K562 (cell line): ENCODE measurements around the gene DCXR. TPM values are rescaled to one million over a fixed set of nuclear protein-coding genes. Genes with fewer than 3 reads are reported as not detected.
A peak's percentile ranks its signal among the peaks of the same experiment; 100 is the strongest.

Experiments
- CBFA2T3 ChIP-seq: fragments of 450-650 bp; IDR thresholded peaks from 2 replicates; pipeline ENCODE4 v1.6.1; 2017
- COPS2 ChIP-seq: fragments of 450-650 bp; conservative IDR thresholded peaks from 2 replicates; pipeline ENCODE4 v1.6.1; 2016; ENCODE audit warnings: mild to moderate bottlenecking, moderate library complexity
- CXXC5 ChIP-seq: fragments of 250-450 bp; sonication (Bioruptor Pico); IDR thresholded peaks from 2 replicates; pipeline ENCODE4 v1.8.0; 2022; ENCODE audit warnings: inconsistent platforms, mild to moderate bottlenecking, moderate library complexity
- DNMT1 ChIP-seq: fragments of 450-650 bp; IDR thresholded peaks from 2 replicates; pipeline ENCODE4 v1.6.1; 2016; ENCODE audit warnings: antibody characterized with exemption, mild to moderate bottlenecking
- ESRRB ChIP-seq: fragments of 250-450 bp; sonication (Bioruptor Pico); IDR thresholded peaks from 2 replicates; pipeline ENCODE4 v1.5.0; 2020; ENCODE audit warnings: mild to moderate bottlenecking, moderate library complexity, borderline replicate concordance
- HNRNPH1 ChIP-seq: fragments of 200-400 bp; formaldehyde crosslinking; optimal IDR thresholded peaks from 2 replicates; pipeline ENCODE3; 2017; ENCODE audit warnings: low read depth, mild to moderate bottlenecking, low read length, moderate library complexity
- HSF4 ChIP-seq: fragments of 250-450 bp; sonication (Bioruptor Pico); IDR thresholded peaks from 2 replicates; pipeline ENCODE4 v2.1.2; 2022; ENCODE audit warnings: mild to moderate bottlenecking, moderate library complexity, borderline replicate concordance
- KDM5B ChIP-seq: fragments of 200-600 bp; sonication (generic); IDR thresholded peaks from 2 replicates; pipeline ENCODE4 v1.6.1; 2012; ENCODE audit warnings: low read depth, mild to moderate bottlenecking, moderate library complexity, low read length, control low read depth, inconsistent platforms; ENCODE audit not compliant: insufficient replicate concordance
- KLF13 ChIP-seq: fragments of 450-650 bp; IDR thresholded peaks from 2 replicates; pipeline ENCODE4 v1.6.1; 2016; ENCODE audit warnings: missing genetic modification characterization, low read depth, mild to moderate bottlenecking, missing compliant biosample characterization, moderate library complexity, borderline replicate concordance
- MAZ ChIP-seq, 2 experiments: fragments of 450-650 bp in 1 of 2; sonication (generic) in 1 of 2; formaldehyde crosslinking; IDR thresholded peaks in 1 of 2; conservative IDR thresholded peaks in 1 of 2; 2 replicates each; pipeline versions ENCODE4 v1.4.0 to v1.5.0; 2020; ENCODE audit warnings: mild to moderate bottlenecking in 1 of 2, missing genetic modification reagents in 1 of 2
- MCM2 ChIP-seq: fragments of 450-650 bp; IDR thresholded peaks from 2 replicates; pipeline ENCODE4 v1.6.1; 2017; ENCODE audit warnings: low read depth, mild to moderate bottlenecking
- NEUROD1 ChIP-seq: fragments of 150-350 bp; IDR thresholded peaks from 2 replicates; pipeline ENCODE4 v1.6.1; 2014; ENCODE audit warnings: borderline replicate concordance, low read length, low read depth; ENCODE audit not compliant: partially characterized antibody
- NFYB ChIP-seq: IDR thresholded peaks from 2 replicates; pipeline ENCODE4 v1.6.1; 2011; ENCODE audit warnings: mild to moderate bottlenecking, moderate library complexity; ENCODE audit not compliant: insufficient read length; ENCODE audit errors: extremely low read depth
- PHTF2 ChIP-seq: fragments of 250-450 bp; sonication (Bioruptor Pico); IDR thresholded peaks from 2 replicates; pipeline ENCODE4 v1.5.0; 2021; ENCODE audit warnings: mild to moderate bottlenecking
- PTRF ChIP-seq: fragments of 450-650 bp; IDR thresholded peaks from 2 replicates; pipeline ENCODE4 v1.6.1; 2016; ENCODE audit warnings: mild to moderate bottlenecking, missing genetic modification characterization, missing compliant biosample characterization
- SAFB2 ChIP-seq: fragments of 200-400 bp; formaldehyde crosslinking; IDR thresholded peaks from 2 replicates; pipeline ENCODE4 v1.6.1; 2018; ENCODE audit warnings: borderline replicate concordance, low read length, low read depth, moderate library complexity; ENCODE audit not compliant: severe bottlenecking
- SIN3B ChIP-seq: fragments of 450-650 bp; IDR thresholded peaks from 2 replicates; pipeline ENCODE4 v1.6.1; 2017; ENCODE audit warnings: low read depth, mild to moderate bottlenecking, moderate library complexity
- SMAD4 ChIP-seq: fragments of 250-450 bp; sonication (Bioruptor Pico); conservative IDR thresholded peaks from 2 replicates; pipeline ENCODE4 v1.8.0; 2021; ENCODE audit warnings: inconsistent platforms, mild to moderate bottlenecking, moderate library complexity
- SMC3 ChIP-seq: conservative IDR thresholded peaks from 2 replicates; pipeline ENCODE4 v1.6.1; 2011; ENCODE audit warnings: low read depth, low read length, improper control_type of control experiment; ENCODE audit not compliant: insufficient read depth
- SRSF9 ChIP-seq: fragments of 200-400 bp; formaldehyde crosslinking; IDR thresholded peaks from 2 replicates; pipeline ENCODE4 v1.6.1; 2017; ENCODE audit warnings: low read depth, low read length, borderline replicate concordance
- TAF1 ChIP-seq: IDR thresholded peaks from 2 replicates; pipeline ENCODE4 v1.6.1; 2011; ENCODE audit warnings: mild to moderate bottlenecking, low read length, moderate library complexity; ENCODE audit not compliant: insufficient read depth, control insufficient read depth, severe bottlenecking; ENCODE audit errors: extremely low read depth
- TAF7 ChIP-seq: fragments of 450-650 bp; IDR thresholded peaks from 2 replicates; pipeline ENCODE4 v1.6.1; 2016; ENCODE audit warnings: missing genetic modification characterization, missing compliant biosample characterization
- TAF9B ChIP-seq: fragments of 450-650 bp; IDR thresholded peaks from 2 replicates; pipeline ENCODE4 v1.6.1; 2018; ENCODE audit warnings: mild to moderate bottlenecking; ENCODE audit not compliant: partially characterized antibody
- TAL1 ChIP-seq: fragments of 450-650 bp; IDR thresholded peaks from 2 replicates; pipeline ENCODE4 v1.6.1; 2016; ENCODE audit warnings: mild to moderate bottlenecking
- ZNF76 ChIP-seq: fragments of 250-450 bp; sonication (Bioruptor Pico); IDR thresholded peaks from 2 replicates; pipeline ENCODE4 v1.4.0; 2020; ENCODE audit warnings: mild to moderate bottlenecking, moderate library complexity, borderline replicate concordance
- polyA plus RNA-seq, 8 experiments: library from polyadenylated mRNA; depleted of rRNA in 4 of 8; stranded (reverse) in 5 of 8; unstranded in 3 of 8; fragments of >200 nt; fragmentation: Nextera tagmentation in 2 of 8; fragmentation: Illumina TruSeq in 1 of 8; extraction: Ambion mirVana in 2 of 8; extraction: Trizol in 1 of 8; gene quantifications; 2 replicates each; pipeline versions ENCODE4 v1.2.1 to v1.2.3, GENCODE V29; 2011 to 2014; ENCODE audit warnings: inconsistent platforms in 1 of 8, missing spikeins in 1 of 8
- total RNA-seq, 7 experiments: library from RNA; depleted of rRNA in 6 of 7; stranded (reverse); fragments of >200 nt in 6 of 7; fragmentation: Illumina TruSeq in 2 of 7; extraction: Trizol in 2 of 7; gene quantifications; 2 replicates each; pipeline versions ENCODE4 v1.2.1 to v1.2.3, GENCODE V29; 2011 to 2021; ENCODE audit warnings: low replicate concordance in 1 of 7
- TF ChIP-seq, protein P1 (sequence below): fragments of 250-450 bp; sonication (Bioruptor Pico); IDR thresholded peaks from 2 replicates; pipeline ENCODE4 v1.8.0; 2022; ENCODE audit warnings: moderate library complexity, mild to moderate bottlenecking, inconsistent platforms
- TF ChIP-seq, protein P2 (sequence below): sonication (generic); formaldehyde crosslinking; IDR thresholded peaks from 2 replicates; pipeline ENCODE4 v1.8.0; 2022; ENCODE audit warnings: mild to moderate bottlenecking, missing genetic modification reagents

Gene DCXR
- total and polyA plus RNA-seq, 9 of the 15 experiments (the other 6 are each of a cell fraction or from before 2014, with no cell fraction given), result 21.3 to 274 (median 156) TPM

DNA sequence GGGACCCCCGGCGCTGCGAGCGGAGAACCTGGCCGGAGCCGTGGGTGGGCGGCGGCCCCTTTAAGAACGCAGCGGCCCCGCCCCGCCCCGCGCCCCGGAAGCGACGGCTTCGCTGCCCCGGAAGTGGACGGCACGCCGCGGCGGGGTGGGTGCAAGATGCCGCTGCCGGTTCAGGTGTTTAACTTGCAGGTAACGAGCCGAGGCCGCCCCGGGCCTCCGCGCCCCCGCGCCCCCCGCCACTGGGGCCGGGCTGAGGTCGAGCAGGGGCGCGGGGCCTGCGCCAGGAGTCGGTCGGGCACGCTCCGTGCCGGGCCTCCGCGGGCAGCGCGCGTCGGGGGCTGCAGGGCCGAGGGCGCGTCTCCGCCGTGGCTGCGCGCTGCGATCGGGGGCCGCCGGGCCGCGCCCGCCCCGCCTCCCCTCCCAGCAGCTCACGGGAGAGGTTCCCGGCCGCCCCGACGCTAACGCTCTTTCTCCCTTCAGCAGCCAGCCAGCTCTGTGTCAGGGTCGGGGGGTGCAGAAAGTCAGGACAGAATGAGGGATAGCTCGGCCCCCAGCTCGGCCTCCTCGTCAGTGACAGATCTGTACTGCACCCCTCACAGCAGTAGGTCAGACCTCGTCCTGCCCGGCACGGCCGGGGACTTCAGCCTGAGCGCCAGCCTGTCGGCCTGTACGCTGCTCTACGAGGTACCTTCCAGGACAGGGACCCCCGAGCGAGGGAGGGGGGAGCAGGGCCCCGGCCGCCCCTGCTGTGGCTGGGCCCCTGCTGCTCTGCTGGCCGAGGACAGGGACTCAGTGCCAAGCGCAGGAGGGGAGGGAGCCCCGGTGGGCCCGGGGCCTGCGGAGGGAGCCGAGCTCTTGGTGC is 14.5 kb upstream of the DCXR start, which contains the start of the genes GPS1 and RFNG (continued):
- no peak for TF ChIP-seq HNRNPH1
- no peak for TF ChIP-seq PHTF2
- no peak for TF ChIP-seq SAFB2
- peak; percentile 93 for TF ChIP-seq SIN3B
- TF ChIP-seq MAZ (CRISPR knock-in tag; conservative IDR thresholded peaks at IDR 0.05 in 1 of 2, IDR thresholded peaks at IDR 0.05 in 1 of 2), result peak; percentile 70 to 72
- TF ChIP-seq NEUROD1, result no peak
- no peak for TF ChIP-seq SRSF9
- TF ChIP-seq, protein P1, sequence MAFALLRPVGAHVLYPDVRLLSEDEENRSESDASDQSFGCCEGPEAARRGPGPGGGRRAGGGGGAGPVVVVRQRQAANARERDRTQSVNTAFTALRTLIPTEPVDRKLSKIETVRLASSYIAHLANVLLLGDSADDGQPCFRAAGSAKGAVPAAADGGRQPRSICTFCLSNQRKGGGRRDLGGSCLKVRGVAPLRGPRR (CRISPR knock-in tag), result no peak
- no peak for TF ChIP-seq COPS2
- no peak for TF ChIP-seq SMAD4
- no peak for TF ChIP-seq KLF13
- no peak for TF ChIP-seq SMC3
- TF ChIP-seq TAF7 (tag), result no peak
- TF ChIP-seq MCM2, result no peak
- TF ChIP-seq PTRF (tag), result no peak
- TF ChIP-seq CXXC5 (CRISPR knock-in tag), result peak; percentile 96
- no peak for TF ChIP-seq NFYB
- TF ChIP-seq ESRRB, result no peak
- TF ChIP-seq TAF9B, result no peak
- TF ChIP-seq, protein P2, sequence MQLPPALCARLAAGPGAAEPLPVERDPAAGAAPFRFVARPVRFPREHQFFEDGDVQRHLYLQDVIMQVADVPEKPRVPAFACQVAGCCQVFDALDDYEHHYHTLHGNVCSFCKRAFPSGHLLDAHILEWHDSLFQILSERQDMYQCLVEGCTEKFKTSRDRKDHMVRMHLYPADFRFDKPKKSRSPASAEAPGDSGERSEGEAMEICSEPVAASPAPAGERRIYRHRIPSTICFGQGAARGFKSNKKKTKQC, result no peak
- TF ChIP-seq TAL1, result no peak
- peak; percentile 22 for TF ChIP-seq KDM5B
- TF ChIP-seq HSF4 (CRISPR knock-in tag), result no peak
- TF ChIP-seq CBFA2T3, result no peak
- peak; percentile 38 for TF ChIP-seq TAF1
- TF ChIP-seq ZNF76, result no peak
- TF ChIP-seq DNMT1, result no peak
